GM19023 (cell line): ENCODE results near the gene TMEM130.
"Not testable (repeated sequence)": the region's sequence is repeated elsewhere in the genome, so short reads cannot be mapped to it uniquely, and the experiment has no call there.

Experiments
- ATAC-seq: cut with Tn5 transposase; IDR thresholded peaks from one replicate; pipeline ENCODE4 v1.9.1; 2021; ENCODE audit warnings: mild to moderate bottlenecking, moderate library complexity; ENCODE audit not compliant: unreplicated experiment

TMEM130 gene

DNA sequence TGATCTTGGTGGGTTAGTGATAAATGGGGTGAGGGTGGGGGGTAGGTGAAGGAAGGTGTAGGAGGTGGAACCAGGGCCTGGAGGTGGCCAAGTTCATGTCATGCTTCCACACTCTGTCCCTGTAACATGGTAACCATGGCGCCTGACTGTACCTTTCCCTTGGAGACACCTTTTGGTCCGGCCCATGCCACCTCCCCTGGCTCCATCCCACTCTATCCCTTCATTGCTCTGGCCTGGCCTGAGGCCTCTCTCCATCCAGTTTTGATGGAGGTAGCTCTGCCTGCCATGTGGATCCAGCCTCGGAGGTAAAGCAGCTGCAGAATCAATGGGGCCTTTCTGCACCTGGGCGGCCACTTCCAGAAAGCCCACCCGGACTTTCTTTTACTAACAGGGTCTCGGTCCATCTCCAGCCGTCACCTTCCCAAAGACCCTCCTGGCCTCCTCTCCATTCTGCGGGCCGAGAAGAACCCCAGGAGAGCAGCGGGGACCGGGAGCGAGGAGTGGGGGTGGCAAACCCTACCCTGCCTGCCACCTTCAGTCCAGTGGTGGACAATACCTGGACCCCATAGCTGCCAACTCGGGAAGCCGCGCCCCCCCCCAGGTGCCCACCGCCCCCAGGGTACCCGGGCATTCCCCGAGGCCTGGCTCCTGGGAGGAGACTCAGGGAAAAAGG is 8.0 kb upstream of the TMEM130 start:
- peak; percentile 2 for ATAC-seq

DNA sequence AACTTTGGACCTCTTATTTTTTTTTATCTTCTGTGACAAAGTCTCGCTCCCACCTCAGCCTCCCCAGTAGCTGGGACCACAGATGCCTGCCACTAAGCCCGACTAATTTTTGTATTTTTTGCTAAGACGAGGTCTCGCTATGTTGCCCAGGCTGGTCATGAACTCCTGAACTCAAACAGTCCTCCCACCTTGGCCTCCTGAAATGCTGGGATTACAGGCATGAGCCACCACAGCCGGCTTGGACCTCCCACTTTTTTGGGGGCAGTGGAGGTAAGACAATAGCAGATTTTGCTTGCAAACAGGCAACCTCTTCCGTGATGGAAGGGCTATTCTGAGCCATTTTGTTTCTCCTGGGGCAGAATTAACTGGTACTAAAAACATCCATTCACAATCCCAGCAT is 7.3 kb upstream of the TMEM130 start:
- ATAC-seq: no peak

DNA sequence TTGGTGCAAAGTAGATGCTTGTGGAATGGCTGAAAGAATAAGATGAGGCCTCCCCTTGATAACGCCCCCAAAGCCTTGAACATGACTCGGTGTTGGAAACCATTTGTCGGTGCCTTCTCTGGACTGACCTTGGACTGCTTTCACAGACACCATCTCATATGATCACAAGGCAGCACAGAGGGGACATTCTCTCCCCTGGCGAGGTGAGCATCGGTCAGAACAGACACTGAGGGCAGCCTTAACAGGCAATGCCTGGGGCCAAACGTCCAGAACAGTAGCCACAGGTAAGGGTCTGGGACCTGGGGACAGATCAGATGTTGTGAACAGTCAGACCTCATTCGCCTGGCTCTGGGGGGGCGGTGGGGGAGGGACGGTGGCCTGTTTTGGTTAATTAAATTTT is 5.7 kb upstream of the TMEM130 start:
- ATAC-seq: no peak

- ATAC-seq: no peak
Measured at GRCh38 chr7:98874942-98875341, 5.1 kb upstream of the TMEM130 start.

DNA sequence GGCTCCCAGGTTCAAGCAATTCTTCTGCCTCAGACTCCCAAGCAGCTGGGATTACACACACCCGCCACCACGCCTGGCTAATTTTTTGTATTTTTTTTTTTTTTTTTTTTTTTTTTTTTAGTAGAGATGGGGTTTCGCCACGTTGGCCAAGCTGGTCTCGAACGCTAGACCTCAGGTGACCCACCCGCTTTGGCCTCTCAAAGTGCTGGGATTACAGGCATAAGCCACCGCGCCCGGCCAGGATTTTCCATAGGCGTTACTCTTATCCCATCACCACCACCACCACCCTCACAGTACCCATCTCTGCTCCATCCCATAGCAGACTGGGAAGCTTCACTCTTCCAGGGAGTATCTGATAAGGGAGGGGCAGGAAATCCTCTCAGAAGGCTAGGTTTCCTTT is 3.8 kb upstream of the TMEM130 start:
- ATAC-seq: not testable (repeated sequence)

GRCh38 chr7:98872328-98872924 is 2.6 kb upstream of the TMEM130 start:
- ATAC-seq: no peak

DNA sequence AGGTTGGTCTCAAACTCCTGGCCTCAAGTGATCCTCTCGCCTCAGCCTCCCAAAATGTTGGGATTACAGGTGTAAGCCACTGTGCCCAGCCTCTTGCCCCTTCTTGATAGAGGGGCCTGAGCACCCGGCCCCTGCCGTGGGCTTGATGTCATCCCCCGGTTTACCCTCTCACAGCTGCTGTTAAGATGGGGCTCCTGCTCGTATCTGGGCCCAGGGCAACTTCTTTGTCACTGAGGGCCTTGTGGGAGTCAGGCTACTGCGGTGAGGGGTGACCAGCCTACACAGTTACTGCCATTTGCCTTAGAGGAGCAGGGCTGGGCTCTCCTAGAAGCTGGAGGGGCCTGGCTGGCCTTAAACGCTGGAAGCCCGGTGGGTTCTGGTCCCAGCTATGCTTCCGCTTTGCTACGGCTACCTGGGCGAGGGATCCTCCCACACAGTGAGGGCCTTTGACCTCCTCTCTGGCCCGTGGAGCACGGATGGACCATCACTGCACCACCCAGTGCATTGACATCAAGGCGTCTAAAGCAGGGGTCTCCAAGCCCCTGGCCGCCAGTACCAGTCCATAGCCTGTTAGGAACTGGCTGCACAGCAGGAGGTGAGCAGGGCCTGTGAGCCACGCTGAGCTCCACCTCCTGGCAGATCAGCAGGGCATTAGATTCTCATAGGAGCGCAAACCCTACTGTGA is 1.1 kb upstream of the TMEM130 start:
- ATAC-seq: no peak

- ATAC-seq: peak; percentile 82
Measured at GRCh38 chr7:98870121-98870651, 372 bp upstream of the TMEM130 start.

DNA sequence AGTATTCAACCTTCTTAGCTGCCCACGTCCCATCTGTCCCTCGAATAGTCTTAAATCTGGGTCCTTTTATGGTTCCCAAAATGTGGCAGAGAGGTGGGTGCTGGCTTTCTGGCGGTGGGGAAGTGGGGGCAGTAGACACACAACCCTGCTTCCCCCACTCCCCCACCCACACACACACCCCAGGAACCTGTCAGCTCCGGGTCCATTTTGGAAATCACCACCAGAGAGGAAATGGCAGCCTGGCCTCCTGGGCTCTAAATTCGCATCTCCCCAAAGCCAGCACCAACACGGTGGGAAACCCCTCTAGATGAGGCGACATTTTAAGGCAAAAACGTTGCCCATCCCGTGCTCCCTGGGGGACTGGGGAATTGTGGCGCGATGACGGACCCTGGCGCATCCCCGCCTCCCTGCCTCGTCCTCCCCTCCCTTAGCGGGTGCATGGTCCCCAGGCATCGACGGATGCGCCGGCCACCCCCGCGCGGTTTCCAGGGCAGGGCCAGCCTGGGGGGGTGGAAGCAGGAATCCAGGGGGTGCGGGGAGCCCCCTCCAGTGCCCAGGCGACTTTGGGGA is 702 bp downstream of the TMEM130 start:
- no peak for ATAC-seq

GRCh38 chr7:98868450-98868849 is 1.4 kb downstream of the TMEM130 start:
- ATAC-seq: no peak

GRCh38 chr7:98866765-98867164 is 3.0 kb downstream of the TMEM130 start:
- ATAC-seq: no peak

DNA sequence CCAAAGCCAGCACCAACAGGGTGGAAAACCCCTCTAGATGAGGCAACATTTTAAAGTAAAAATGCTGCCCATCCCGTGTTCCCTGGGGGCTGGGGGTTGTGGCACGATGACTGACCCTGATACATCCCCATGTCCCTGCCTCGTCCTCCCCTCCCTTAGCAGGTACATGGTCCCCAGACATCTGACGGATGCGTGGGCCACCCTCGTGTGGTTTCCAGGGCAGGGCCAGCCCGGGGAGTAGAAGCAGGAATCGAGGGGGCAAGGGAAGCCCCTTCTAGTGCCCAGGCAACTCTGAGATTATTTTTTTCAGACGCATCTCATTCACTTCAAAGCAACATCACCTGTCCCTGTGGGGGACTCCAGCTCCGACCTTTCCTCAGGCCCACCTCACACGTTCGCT is 3.5 kb downstream of the TMEM130 start:
- no peak for ATAC-seq

DNA sequence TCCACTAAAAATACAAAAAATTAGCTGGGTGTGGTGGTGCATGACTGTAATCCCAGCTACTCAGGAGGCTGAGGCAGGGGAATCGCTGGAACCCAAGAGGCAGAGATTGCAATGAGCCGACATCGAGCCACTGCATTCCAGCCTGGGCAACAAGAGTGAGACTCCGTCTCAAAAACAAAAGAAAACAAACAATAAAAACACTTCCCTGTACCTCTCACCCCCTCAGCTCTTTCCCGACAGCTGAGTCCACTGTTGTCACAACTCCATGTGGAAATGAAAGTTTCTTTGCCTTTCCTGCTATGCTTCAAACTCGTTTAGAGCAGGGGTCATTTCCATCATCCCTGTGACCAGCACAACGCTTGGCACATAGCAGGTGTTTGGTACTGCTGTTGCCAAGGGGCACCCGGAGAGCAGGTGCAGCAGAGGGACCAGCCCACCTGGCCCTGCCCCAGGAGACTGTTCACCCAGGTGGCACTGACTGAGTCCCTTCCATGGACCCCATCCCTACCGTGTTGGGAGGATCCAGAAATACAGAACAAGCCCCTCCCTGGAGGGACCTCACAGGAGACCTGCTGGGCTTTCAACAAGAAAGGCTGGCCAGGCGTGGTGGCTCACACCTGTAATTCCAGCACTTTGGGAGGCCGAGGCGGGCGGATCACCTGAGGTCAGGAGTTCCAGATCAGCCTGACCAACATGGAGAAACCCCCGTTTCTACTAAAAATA is 4.9 kb downstream of the TMEM130 start:
- ATAC-seq: no peak

DNA sequence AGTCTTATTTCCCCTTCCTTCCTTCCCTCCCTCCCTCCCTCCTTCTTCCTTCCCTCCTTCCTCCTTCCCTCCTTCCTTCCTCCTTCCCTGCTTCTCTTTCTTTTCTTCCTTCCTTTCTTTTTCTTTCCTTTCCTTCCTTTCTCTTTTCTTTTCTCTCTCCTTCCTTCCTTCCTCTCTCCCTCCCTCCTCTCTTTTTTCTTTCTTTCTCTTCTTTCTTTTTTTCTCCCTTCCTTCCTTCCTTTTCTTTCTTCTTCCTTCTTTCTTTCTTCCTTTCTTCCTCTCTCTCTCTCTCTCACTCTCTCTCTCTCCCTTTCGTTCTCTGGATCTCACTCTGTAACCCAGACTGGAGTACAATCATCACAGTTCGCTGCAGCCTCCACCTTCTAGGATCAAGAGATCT is 6.2 kb downstream of the TMEM130 start:
- no peak for ATAC-seq

DNA sequence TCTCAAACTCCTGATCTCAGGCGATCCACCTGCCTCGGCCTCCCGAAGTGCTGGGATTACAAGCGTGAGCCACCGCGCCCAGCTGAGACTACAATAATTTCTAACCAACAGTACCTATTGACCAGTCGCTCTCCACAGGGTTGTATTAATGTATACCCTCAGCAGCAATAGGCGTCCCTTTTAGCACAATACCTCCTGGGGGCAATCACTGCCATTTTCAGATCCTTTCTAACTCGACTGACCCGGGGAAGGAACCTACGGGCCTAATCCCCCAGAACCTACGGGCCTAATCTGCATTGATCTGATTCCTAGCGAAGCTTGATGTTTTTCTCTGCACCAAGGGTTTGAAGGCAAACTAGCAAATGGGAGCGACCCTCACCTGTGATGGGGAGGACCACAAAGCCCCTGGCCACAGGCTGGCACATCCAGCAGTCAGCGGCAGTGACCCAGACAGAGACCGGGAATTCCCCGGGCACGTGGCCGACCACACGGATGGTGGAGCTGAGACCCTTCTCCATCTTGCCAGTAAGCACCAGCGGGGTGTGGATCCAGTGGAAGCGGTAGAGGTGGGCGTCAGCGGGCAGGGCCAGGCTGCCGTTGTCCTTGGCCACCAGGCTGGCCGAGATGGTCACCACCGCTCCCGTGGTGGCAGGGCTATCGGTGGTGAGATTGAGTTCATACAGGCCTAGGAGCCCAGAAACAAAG is 6.9 kb downstream of the TMEM130 start:
- no peak for ATAC-seq

DNA sequence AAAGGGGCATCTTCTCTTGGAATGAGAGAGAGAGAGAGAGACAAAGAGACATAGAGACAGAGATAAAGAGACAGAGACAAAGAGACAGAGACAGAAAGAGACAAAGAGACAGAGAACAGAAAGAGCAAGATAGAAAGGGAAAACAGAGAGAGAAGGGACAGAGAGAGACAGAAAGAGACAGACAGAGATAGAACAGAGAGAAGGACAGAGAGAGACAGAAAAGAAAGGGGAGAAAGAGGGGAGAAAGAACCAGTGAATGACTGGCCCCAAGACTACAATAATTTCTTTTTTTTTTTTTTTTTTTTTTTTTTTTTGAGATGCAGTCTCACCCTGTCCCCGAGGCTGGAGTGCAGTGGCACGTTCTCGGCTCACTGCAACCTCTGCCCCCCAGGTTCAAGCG is 7.6 kb downstream of the TMEM130 start:
- ATAC-seq: no peak

DNA sequence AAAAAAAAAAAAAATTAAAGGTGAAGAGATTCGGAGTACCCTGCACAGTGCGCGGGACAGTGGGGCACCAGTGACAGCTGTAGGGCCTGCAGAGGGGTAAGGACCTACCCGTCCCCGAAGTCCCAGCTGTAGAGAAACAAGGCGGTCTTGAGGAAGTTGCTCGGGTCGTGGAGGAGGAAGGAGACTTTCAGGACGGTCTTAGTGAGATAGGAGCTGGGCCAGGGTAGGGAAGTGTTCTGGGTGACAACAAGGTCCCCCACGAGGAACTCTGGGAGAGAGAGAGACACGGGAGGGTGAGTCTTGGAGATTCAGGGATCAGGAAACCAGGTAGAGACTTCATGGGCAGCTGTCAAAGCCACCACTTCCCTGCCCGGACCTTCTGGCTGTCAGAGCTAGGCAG is 9.7 kb downstream of the TMEM130 start:
- ATAC-seq: no peak

DNA sequence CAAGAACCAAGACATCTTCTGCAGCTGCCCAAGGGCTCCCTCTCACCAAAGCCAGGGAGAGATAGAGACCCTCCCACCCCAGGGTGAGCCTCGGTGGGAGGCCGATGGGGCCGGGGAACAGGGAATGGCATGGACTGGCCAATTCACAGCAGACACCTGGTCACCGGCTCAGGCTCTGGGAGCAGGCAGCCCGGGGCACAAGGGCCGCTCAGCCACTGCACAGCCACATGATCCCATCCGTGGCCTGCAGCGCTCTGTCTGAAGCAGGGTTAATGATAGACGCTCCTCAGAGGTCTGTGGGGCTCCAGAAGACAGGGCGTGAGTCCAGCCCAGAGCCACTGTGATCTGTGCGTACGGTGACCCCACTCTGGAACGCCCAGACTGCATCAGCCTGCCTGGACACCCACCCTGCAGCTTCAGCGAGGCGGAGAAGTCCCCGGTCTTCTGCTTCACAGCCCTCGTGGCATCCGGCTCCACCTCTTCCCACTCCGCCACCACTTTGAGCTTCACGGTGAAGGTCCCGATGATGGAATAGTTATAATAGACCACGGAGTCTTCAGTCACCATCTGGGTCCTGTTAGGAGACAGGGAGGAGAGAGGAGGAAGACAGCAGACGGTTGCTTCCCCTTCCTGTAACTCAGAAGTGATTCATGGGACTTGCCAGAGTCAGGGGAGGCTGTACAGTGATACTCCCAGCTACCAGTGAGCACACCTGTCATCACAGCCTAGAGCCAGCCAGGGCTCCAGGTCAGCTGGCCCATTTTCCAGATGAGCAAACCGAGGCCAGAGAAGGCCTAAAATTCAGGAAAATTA is 14.0 kb downstream of the TMEM130 start:
- ATAC-seq: no peak

DNA sequence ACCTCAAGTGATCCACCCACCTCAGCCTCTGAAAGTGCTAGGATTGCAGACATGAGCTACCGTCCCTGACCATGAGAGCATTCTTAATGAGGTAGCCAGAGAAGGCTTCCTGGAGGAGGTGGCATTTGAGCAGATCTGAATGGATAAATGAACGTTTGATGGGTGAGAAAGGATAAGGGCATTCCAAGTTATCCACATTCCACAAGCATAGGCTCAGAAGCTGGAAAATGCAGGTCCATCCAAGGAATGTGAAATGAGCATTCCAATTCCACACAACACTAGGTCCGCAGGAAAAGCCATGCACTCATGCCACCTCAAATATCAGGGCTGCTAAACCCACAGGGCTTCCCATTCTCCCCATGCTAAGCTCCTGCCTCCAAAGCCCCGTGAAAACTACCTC is 17.0 kb downstream of the TMEM130 start:
- no peak for ATAC-seq

DNA sequence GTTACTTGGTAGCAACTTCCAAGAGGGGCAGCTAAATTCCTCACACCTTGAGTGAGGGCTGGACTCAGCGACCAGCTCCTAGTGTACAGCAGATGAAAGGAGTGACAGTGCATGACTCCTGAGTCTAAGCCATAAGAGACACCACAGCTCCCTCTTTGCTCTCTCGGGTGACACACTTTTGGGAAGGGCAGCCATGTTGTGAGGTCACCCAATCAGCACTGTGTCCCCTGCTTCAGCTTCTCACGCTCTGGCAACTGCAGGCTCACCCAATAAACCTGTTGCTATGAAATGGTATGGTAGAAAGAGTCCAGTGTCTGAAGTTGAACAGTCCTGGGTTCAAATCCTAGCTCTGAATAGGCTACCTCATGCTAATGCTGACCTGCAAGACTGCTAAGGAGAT is 20.9 kb downstream of the TMEM130 start:
- ATAC-seq: no peak
